ENCODE measurements around the gene ADCY7. TPM values are rescaled to one million over a fixed set of nuclear protein-coding genes. Genes with fewer than 3 reads are reported as not detected.

The ADCY7 gene
- total RNA-seq, 4 donors from 2014 or later, result 12.7 to 23.5 (median 19.3) TPM

GRCh38 chr16:50286681-50287080 is 20.3 kb downstream of the ADCY7 start:
- WGBS, 2 donors (ENCODE audit: low coverage in 1 of 2), result 96 to 100% methylated on average over 1 to 3 of the region's 3 CpGs

GRCh38 chr16:50288026-50288425 is 21.7 kb downstream of the ADCY7 start:
- no peak overlapping the region for H3K4me3 ChIP-seq
- 80 to 90% methylated on average over 2 of the region's 17 CpGs for WGBS, 2 donors (ENCODE audit: low coverage in 1 of 2)
- TF ChIP-seq EP300 (IDR thresholded peaks at IDR 0.05) (no peak), CTCF (IDR thresholded peaks at IDR 0.05) (no peak), POLR2AphosphoS5 (IDR thresholded peaks at IDR 0.05) (no peak), POLR2A (IDR thresholded peaks at IDR 0.05) (no peak)
- no peak for ATAC-seq
- H3K36me3 ChIP-seq, result peaks cover 0 to 13% of the 10 kb centered on the region in 2 donors
- H3K9me3 ChIP-seq, result no peaks in the 10 kb centered on the region
- peaks cover 0 to 26% (median 9%) of the 10 kb centered on the region in 3 donors for H3K4me1 ChIP-seq
- H3K27ac ChIP-seq, result no peak overlapping the region
- no peaks in the 10 kb centered on the region for H3K27me3 ChIP-seq

More at GRCh38 chr16:50286681-50287080, 20.3 kb downstream of the ADCY7 start:
- TF ChIP-seq POLR2A (IDR thresholded peaks at IDR 0.05), result no peak
- no peak for TF ChIP-seq EP300 (IDR thresholded peaks at IDR 0.05)
- no peak for TF ChIP-seq POLR2AphosphoS5 (IDR thresholded peaks at IDR 0.05)
- TF ChIP-seq CTCF (IDR thresholded peaks at IDR 0.05), result no peak
- H3K4me1 ChIP-seq, result peaks cover 0 to 29% (median 10%) of the 10 kb centered on the region in 3 donors
- no peak overlapping the region for H3K27ac ChIP-seq
- no peaks in the 10 kb centered on the region for H3K27me3 ChIP-seq
- H3K4me3 ChIP-seq, result no peak overlapping the region
- H3K36me3 ChIP-seq, result peaks cover 0 to 9% of the 10 kb centered on the region in 2 donors
- H3K9me3 ChIP-seq, result no peaks in the 10 kb centered on the region
- no peak for ATAC-seq

GRCh38 chr16:50288920-50289319 is 22.6 kb downstream of the ADCY7 start:
- no peak overlapping the region for H3K27ac ChIP-seq
- ATAC-seq, result no peak

GRCh38 chr16:50289950-50290764 is 23.8 kb downstream of the ADCY7 start:
- H3K27ac ChIP-seq, result no peak overlapping the region
- no peaks in the 10 kb centered on the region for H3K9me3 ChIP-seq
- TF ChIP-seq CTCF (IDR thresholded peaks at IDR 0.05), result no peak
- TF ChIP-seq POLR2AphosphoS5 (IDR thresholded peaks at IDR 0.05), result no peak
- no peak for TF ChIP-seq POLR2A (IDR thresholded peaks at IDR 0.05)
- TF ChIP-seq EP300 (IDR thresholded peaks at IDR 0.05), result no peak
- peaks cover 0 to 6% (median 0%) of the 10 kb centered on the region in 3 donors for H3K4me1 ChIP-seq
- ATAC-seq, result no peak
- whole genome bisulfite sequencing, 2 donors (ENCODE audit: low coverage in 1 of 2), result 70 to 72% methylated on average over 5 of the region's 30 CpGs
- H3K27me3 ChIP-seq, result no peaks in the 10 kb centered on the region
- no peak overlapping the region for H3K4me3 ChIP-seq
- H3K36me3 ChIP-seq, result peaks cover 0 to 32% of the 10 kb centered on the region in 2 donors

More at GRCh38 chr16:50288920-50289319, 22.6 kb downstream of the ADCY7 start:
- peaks cover 0 to 22% of the 10 kb centered on the region in 2 donors for H3K36me3 ChIP-seq
- no peak for TF ChIP-seq EP300 (IDR thresholded peaks at IDR 0.05)
- TF ChIP-seq POLR2AphosphoS5 (IDR thresholded peaks at IDR 0.05), result no peak
- TF ChIP-seq CTCF (IDR thresholded peaks at IDR 0.05), result no peak
- no peak for TF ChIP-seq POLR2A (IDR thresholded peaks at IDR 0.05)
- peaks cover 0 to 17% (median 7%) of the 10 kb centered on the region in 3 donors for H3K4me1 ChIP-seq
- H3K9me3 ChIP-seq, result no peaks in the 10 kb centered on the region
- no peaks in the 10 kb centered on the region for H3K27me3 ChIP-seq
- WGBS, 2 donors (ENCODE audit: low coverage in 1 of 2), result 79 to 82% methylated on average over 3 of the region's 3 CpGs
- H3K4me3 ChIP-seq, result no peak overlapping the region

- Histone ChIP-seq H3K36me3 (peaks cover 0 to 37% of the 10 kb centered on the region in 2 donors), H3K27me3 (no peaks in the 10 kb centered on the region), H3K4me1 (no peaks in the 10 kb centered on the region), H3K27ac (no peak overlapping the region), H3K4me3 (no peak overlapping the region), H3K9me3 (no peaks in the 10 kb centered on the region)
- no peak for ATAC-seq
- no CpG with 5 or more reads among the region's 6 CpGs for WGBS, 2 donors (ENCODE audit: low coverage in 1 of 2)
- TF ChIP-seq EP300 (IDR thresholded peaks at IDR 0.05) (no peak), POLR2AphosphoS5 (IDR thresholded peaks at IDR 0.05) (no peak), CTCF (IDR thresholded peaks at IDR 0.05) (no peak), POLR2A (IDR thresholded peaks at IDR 0.05) (no peak)
These were observed 24.5 kb downstream of the ADCY7 start for GRCh38 chr16:50290856-50291255.

All from gastroesophageal sphincter (tissue), 4 donors.